HG03108 (cell line): ENCODE data around the gene LRP6.
"Not testable (repeated sequence)": the region's sequence is repeated elsewhere in the genome, so short reads cannot be mapped to it uniquely, and the experiment has no call there.

Experiments
- ATAC-seq: cut with Tn5 transposase; IDR thresholded peaks from one replicate; pipeline ENCODE4 v1.9.1; 2021; ENCODE audit warnings: moderate library complexity; ENCODE audit not compliant: unreplicated experiment

LRP6 gene

DNA sequence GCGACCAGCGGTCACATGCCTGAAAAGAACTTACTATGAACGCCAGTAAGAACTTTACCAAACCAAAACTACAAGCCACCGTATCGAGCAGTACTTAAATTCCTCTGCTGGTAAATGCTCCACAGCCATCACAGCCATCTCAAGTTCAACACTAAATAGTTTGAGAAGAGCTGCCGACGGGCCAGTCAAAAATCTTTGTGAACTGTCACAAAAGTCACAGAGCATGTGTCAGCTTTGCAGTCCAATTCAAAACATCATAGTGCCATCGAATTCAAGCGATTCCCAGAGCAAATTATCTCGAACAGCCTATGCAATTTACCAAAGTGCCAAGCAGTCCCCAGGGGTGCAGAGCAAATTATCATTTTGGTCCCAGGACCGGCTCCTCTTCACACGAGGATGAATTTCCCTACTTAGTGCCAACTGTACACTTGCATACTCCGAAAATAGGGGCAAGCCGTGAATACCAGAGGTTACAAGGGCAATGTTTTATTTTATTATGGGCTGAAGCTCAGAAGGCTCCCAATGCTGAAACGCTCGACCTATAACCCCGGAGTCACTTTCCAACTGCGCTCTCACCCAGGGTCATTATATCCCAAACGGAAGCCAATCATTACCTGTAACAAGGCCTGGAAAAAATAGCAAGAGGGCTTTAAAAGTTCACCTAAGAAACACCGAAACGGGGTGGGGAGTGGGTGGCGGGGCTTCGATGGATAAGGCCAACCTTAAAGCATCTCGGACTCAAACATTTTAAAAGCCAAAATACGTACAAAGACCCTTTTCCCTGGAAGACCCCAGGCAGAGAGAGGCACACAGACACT is 1.1 kb downstream of the LRP6 start:
- no peak for ATAC-seq

DNA sequence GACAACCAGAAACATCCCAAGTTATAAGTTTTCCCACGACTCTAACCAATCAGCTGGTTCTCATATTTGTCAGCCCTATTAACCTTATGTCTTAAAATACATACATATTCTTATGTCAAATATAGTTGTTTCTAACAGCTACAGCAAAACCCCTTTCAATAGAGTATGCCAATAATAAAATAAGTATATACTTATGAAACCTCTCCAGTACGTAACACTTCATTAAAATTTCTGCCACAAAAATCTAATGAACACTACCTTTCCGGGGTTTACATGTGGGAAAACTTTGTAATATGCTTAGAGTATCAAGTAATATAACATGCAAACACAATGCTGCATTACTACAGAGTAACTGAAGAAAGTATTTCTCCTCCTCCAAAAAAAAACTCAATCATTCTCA is 1.8 kb downstream of the LRP6 start:
- no peak for ATAC-seq

DNA sequence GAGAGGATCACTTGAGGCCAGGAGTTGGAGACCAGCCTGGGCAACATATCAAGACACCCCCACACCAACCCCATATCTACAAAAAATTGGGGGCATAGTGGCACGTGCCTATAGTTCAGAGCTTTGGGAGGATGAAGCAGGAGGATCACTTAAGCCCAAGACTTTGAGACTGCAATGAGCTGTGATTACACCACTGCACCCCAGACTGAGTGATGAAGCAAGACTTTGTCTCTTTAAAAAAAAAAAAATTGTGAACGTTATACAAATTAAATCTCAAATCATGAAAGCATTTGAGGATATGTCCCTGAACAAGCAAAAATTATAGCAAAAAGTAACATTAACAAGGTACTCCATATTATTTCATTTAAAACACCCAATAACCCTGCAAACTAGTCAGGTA is 2.9 kb downstream of the LRP6 start:
- no peak for ATAC-seq

DNA sequence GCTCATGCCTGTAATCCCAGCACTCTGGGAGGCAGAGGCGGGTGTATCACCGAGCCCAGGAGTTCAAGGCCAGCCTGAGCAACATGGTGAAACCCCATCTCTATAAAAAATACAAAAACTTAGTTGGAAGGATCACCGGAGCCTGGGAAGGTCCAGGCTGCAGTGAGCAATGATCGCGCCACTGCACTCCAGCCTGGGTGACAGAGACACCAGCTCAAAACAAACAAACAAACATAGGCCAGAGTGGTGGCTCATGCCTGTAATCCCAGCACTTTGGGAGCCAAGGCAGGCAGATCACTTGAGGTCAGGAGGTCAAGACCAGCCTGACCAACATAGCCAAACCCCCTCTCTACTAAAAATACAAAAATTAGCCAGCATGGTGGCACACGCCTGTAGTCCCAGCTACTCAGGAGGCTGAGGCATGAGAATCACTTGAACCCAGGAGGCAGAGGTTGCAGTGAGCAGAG is 10.5 kb downstream of the LRP6 start:
- not testable (repeated sequence) for ATAC-seq

DNA sequence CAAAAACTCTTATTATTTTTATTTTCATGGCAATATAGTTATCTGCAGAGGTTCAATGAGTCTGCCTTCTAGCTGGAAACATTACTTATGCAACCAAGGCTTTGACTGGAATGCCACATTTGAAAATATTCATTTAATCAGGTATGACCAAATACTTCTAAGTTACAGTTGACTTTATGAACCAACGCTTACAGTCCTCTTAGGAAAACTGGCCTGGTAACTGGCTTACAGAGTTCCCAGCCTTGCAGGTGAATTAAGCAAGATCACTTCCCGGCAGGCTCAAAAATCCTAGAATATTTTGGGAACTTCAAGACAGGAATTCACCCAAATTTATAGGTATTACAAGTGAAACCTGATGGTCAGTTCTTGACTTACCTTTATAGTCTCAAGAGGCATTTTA is 12.3 kb downstream of the LRP6 start:
- ATAC-seq = no peak

DNA sequence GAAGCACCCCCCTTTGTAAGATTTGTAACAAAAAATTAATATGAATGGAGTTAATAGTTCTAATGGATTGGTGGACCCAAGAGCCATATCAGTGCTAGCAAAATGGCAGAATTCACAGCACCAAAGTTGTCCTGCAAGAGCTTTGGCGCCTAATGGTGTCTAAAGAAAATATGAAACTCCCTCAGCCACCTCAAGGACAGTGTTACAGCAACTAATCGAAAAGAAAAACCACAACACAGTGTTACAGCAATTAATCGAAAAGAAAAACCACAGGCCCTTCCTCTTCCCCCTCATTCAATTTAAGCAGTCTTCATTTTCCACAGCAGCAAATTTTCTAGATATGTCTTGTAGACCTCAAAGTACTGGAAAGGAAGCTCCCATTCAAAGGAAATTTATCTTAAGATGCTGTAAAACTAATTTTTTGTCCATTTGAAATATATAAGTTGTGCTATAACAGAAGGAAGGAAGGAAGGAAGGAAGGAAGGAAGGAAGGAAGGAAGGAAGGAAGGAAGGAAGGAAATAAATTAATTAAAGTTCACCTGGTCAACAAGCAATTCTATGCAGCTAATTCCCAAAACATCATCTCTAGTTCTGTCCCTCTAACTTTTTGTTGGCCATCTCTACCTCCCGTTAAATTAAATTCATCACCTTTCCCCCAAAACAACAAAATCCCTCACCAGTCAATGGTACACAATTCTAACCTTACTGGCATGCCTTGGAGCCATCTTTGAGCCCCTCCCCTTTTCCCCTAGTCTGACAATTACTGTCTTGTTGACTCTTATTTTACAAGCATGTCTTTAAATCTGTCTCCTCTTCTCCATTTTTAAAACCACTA is 17.4 kb downstream of the LRP6 start:
- ATAC-seq = no peak

DNA sequence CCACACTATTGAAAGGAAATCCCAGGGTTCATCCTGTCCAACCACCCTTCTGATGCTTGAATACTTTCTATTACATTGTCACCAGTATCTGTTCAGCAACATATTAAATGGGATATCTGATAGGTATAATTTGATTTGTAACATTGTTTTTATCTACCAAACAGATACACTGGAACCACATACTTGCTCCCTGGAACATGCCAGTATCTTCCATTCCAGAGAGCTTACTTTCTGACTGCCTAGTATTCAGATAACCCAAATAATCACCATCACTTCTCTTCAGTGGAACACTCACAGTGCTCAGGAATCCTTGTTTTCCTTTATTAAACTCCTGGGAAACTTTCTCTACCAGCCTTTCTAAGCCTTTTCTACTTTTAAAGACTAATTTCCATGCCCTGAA is 19.3 kb downstream of the LRP6 start:
- ATAC-seq = no peak

DNA sequence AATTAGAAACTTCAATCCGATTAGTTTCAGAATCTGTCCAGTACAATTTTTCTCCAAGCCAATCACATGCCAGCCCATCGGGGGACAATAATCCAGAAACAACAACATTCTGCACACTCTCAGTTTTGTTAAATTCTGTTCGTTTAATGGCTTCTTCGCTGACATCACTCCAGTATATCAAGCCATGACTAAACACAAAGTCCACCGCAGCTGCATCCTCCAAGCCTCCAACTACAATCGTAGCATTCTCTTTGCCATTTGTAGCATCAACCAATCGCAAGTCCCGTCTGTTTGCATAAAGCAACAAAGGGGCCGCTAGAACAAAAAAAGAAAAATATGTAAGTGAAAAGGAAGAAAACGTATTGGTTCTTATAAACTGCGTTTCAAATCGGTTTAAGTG is 22.5 kb downstream of the LRP6 start:
- ATAC-seq = no peak

DNA sequence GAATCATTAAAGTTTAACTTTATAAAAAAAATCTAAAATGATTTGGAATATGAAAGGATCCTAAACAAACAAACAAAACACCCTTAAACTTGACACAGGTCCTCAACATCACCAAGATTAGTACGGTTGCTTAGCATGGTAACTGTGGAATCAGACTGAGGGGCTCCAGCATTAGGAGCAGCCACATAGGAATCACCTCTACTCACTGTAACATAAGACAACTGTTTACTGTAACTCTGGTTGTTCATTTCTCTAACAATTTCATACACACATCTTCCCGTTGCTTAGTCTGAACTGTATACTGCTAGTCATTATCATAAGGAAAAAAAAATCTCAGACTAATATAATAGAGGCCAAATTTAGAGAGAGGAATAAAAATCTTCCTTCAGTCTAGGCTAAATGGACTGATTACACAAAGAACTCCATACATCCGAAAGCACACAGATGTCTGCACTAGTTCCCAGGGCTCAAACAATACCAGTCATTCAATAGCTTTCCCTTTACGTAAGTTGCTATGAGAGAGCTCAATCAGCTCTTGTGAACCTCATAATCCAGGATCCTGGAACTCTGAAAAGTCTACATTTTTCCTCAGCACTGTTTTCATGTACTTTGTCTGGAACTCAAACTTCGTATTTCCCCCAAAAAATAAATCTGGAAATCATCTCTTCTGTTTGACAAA is 26.0 kb downstream of the LRP6 start:
- no peak for ATAC-seq

DNA sequence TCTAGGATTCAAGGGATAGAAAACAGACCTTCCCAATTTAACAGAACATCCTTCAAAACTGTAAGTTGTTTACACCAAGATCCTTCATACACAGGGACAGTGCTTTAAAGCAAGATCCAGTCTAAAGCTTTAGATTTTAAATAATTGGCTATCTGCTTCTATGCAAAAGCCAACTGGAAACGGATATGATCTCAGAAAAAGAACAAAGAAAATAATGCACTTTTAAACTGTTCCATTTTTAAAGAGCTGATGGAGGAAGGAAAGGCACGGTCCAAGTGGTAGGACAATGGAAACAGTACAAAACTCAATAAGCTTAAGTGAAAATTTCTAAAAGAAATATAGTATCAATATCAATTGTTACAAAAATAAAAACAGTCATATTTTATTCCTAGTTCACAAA is 27.7 kb downstream of the LRP6 start:
- ATAC-seq = no peak

DNA sequence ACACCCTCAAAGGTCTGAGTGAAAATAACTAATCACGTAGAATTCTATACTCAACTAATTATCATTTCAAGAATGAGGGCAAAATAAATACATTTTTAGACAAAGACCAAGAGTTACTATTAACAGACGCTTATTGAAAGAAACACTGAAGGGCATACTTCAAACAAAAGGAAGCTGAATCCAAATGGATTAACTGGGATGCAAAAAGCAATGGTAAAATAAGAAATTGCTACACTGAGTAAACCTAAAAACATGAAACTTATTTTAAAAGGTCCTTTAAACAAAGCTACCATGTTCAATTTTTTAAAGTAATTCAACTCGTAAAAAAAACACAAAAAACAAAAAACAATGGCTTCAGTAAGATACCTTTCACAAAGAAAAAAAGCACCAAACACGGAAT is 28.2 kb downstream of the LRP6 start:
- ATAC-seq = no peak

DNA sequence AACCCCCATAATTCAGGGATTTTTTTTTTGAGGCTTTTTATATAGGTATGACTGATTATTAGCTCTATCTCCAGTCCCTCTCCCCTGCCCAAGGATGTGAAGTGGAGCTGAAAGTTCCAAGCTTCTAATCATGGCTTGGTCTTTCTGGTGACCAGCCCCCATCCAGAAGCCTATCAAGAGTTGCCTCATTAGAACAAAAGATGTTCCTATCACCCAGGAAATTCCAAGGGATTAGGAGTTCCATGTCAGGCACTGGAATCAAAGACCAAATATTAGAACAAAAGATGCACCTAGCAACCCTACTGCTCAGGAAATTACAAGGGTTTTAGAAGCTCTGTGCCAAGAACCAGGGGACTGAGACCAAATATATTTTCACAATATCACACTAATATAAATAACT is 29.9 kb downstream of the LRP6 start:
- ATAC-seq = no peak

DNA sequence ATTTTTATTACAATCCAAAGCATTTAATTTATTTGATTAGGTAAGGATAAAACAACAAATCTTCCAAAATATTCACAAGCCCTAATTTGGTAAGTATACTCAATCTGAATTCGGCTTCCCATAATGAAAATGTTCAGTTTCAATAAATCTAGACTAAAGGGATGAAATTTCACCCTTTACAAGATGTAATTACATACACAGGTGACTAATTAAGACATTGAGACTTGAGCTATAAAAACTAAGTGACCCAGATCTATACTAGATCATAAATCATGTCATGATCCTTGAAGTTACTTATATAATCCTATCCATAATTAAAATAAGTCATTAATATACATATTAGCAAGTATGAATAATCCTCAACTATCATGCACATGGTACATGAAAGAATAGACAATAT is 36.6 kb downstream of the LRP6 start:
- no peak for ATAC-seq

DNA sequence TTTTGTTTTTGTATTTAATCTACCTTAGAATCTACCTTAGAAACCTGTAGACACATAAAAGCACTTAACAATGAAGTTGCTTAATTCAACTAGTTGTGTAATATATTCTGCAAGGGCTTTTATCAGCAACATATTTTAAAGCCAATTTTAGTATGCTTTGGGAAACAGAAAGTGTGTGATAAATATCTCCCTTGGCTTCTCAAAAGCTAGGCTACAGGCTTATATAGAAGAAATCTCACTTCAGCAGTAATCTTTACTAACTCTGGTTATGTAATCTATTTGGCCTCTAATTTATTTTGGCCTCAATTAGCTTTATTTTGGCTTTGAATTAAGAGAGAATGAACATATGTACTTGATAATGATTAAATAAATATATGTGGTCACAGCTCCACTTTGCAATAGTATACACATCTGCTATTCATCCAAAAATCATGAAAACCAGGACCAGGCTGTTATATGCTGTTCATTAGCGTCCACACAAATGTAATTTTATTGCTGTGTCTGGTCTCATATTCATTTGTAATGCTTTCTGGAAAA is 37.2 kb downstream of the LRP6 start:
- ATAC-seq = no peak

DNA sequence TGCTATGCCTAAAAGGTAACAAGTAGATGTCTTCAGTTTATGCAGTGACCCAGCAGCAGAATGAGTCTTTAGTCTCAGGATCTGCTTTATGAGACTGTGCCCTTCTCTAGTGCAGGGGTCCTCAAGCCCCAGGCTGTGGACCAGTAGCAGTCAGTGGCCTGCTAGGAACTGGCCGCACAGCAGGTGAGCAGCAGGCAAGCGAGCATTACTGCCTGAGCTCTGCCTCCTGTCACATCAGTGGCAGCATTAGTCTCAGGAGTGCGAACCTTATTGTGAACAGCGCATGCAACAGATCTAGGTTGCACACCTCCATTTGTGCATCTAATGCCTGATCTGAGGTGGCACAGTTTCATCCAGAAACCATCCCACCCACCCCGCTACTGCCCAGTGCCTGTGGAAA is 38.4 kb downstream of the LRP6 start:
- no peak for ATAC-seq

DNA sequence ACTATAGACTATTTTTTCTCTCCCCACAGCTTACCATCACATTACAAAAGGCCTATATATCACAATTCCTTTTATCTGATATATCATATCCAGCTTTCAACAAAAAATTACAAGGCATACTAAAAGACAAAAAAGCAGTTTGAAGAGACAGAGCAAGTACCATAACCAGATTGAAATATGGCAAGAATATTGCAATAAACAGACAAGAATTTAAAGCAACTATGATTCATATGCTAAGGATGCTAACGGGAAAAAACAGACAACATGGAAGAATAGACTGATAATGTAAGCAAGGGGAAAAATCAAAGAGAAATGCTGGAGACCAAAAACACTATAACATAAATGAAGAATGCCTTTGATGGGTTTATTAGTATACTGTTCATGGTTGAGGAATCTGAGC is 40.7 kb downstream of the LRP6 start:
- no peak for ATAC-seq

DNA sequence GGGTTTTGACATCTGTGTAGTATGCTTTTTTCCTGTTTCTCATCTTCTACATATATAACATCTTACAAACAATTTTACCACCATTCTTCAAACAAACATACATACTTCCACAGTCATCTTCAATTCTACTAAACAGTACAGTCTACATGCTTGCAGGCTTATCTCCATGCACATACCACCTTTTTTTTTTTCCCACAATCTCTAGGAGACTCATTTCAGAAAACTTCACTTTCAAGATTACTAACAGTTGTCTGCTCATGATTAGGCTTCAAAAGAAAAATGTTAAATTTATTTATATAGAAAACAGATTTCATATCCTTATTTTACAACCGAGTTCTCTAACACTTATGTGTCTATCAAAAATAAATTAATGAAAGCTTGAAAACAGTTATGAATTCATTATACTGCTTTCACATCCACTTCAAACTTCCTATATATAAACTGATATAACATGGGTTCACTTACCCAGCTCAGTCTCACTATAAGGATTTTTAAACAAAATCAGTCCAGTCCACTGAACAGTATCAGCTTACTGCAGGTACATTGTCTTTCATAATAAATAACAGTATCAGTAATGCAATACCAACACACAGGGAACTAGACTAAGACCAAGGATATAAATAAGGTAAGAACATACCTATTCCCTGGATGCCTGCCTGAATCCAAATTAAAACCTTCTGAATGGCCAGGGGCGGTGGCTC is 42.5 kb downstream of the LRP6 start:
- ATAC-seq = no peak

DNA sequence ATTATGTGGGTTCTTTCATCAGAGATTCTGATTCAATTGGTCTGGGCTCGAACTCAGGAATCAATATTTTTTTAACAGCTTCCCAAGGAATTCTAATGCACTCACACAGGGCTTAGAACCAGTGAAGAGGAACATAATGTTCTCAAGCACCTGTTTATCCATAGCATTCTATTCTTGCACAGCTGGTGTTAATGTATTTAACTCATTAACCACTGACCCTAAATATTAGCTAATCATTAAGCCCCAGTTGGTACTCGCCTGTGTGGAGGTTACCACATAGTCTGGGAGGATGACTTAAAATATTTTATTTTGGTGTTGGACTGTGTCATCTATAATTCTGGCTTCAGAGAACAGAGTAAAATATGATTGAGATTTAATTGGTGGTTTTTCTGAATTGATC is 45.3 kb downstream of the LRP6 start:
- ATAC-seq = peak; percentile 51

DNA sequence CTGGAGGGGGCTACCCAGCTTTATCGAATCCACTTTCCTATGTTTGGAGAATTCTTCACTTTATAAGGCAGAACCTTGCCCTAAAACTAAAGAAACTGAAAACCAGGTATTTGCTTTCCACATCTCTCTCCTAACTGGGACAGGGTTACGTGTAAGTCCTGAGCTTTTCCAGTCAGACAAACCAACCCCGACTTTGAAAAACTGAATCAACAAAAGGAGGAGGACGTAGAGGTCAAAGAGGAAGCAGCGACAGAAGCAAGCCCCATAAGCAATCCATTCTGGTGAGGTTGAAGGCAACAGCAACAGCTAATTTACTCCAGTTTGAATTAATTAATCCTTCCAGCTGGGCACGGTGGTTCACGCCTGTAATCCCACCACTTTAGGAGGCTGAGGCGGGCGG is 47.2 kb downstream of the LRP6 start:
- ATAC-seq = no peak

DNA sequence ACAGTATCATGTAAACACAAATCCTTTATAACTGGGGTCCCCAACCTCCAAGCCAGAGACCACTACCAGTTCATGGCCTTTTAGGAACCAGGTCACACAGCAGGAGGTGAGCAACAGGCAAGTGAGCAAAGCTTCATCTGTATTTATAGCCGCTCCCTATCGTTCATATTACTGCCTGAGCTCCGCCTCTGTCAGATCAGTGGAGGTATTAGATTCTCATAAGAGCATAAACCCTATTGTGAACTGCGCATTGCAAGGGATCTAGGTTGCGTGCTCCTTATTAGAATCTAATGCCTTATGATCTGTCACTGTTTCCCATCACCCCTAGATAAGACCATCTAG is 49.9 kb downstream of the LRP6 start:
- no peak for ATAC-seq
